Left renal cortex interstitium (tissue), 4 donors: Measurements from ENCODE around the gene HPCAL1. TPM values are rescaled to one million over a fixed set of nuclear protein-coding genes. Genes with fewer than 3 reads are reported as not detected.

ENCODE experiments used
- DNase-seq, 4 donors: peaks; one replicate each; pipeline ENCODE4 v3.0.0-alpha.2; 2013; ENCODE audit warnings: low read depth in 4 of 4, low spot score in 2 of 4, missing footprints in 1 of 4
- polyA plus RNA-seq, 4 donors: library from polyadenylated mRNA; unstranded; fragments of 120-200 nt; gene quantifications; one replicate each; pipeline ENCODE4 v1.2.1, GENCODE V29; 2013; ENCODE audit not compliant: insufficient read length in 4 of 4

Gene HPCAL1
- polyA plus RNA-seq, 4 donors: 22.9 to 40.0 (median 29.5) TPM

- no peak for DNase-seq
Measured at GRCh38 chr2:10399358-10399757, 96.7 kb downstream of the HPCAL1 start.

GRCh38 chr2:10400002-10400401 lies 97.3 kb downstream of the HPCAL1 start:
- DNase-seq: no peak

- DNase-seq: no peak
Measured at GRCh38 chr2:10400568-10400977, 97.9 kb downstream of the HPCAL1 start.

GRCh38 chr2:10400978-10401951 lies 98.6 kb downstream of the HPCAL1 start:
- no peak for DNase-seq

GRCh38 chr2:10402062-10402585 lies 99.4 kb downstream of the HPCAL1 start:
- no peak for DNase-seq

GRCh38 chr2:10402653-10403215 lies 100.0 kb downstream of the HPCAL1 start:
- DNase-seq: no peak

- DNase-seq: no peak
Measured at GRCh38 chr2:10404324-10405143, 101.8 kb downstream of the HPCAL1 start.

GRCh38 chr2:10405448-10405847 lies 102.7 kb downstream of the HPCAL1 start:
- DNase-seq: peak in 1 of 4 donors; percentile 51

- no peak for DNase-seq
Measured at GRCh38 chr2:10406016-10406415, 103.3 kb downstream of the HPCAL1 start.

- no peak for DNase-seq
Measured at GRCh38 chr2:10406491-10407188, 103.9 kb downstream of the HPCAL1 start.

- DNase-seq: no peak
Measured at GRCh38 chr2:10407432-10407831, 104.7 kb downstream of the HPCAL1 start.

- no peak for DNase-seq
Measured at GRCh38 chr2:10407841-10408648, 105.3 kb downstream of the HPCAL1 start.

- peak in 3 of 4 donors; percentile 55 to 68 (median 64) for DNase-seq
Measured at GRCh38 chr2:10408649-10409579, 106.2 kb downstream of the HPCAL1 start.

- no peak for DNase-seq
Measured at GRCh38 chr2:10410001-10410822, 107.5 kb downstream of the HPCAL1 start.

- no peak for DNase-seq
Measured at GRCh38 chr2:10410823-10411437, 108.2 kb downstream of the HPCAL1 start.

- DNase-seq: no peak
Measured at GRCh38 chr2:10411557-10411956, 108.9 kb downstream of the HPCAL1 start.

- DNase-seq: no peak
Measured at GRCh38 chr2:10412380-10412779, 109.7 kb downstream of the HPCAL1 start.
